H1 (cell line): ENCODE data around the gene DHRS2. TPM values are rescaled to one million over a fixed set of nuclear protein-coding genes. Genes with fewer than 3 reads are reported as not detected.

Experiments
- CTCF ChIA-PET: fragments of 300-600 bp; sonication (Branson Sonifier 250); formaldehyde crosslinking; loops from one replicate; lab custom pipeline; 2021; ENCODE audit not compliant: partially characterized antibody; lab: Charles Lee
- POLR2A ChIA-PET: fragments of 300-600 bp; sonication (Branson Sonifier 250); formaldehyde crosslinking; loops from one replicate; lab custom pipeline; 2021; ENCODE audit warnings: inconsistent platforms; ENCODE audit not compliant: partially characterized antibody; lab: Charles Lee
- DNase-seq, 2 experiments: peaks; one replicate each; pipeline versions ENCODE4 v3.0.0 to v3.0.0-alpha.2; 2010 to 2022; ENCODE audit warnings: low spot score in 2 of 2, low read depth in 1 of 2, mixed read lengths in 1 of 2
- FAIRE-seq: peaks from 2 replicates; lab custom pipeline; 2011; peaks lifted over from hg19 to GRCh38; lab: Jason Lieb, UNC
- H2AFZ ChIP-seq: 2 replicates; pipeline ENCODE4 v1.8.1; 2012; ENCODE audit warnings: low read length, inconsistent platforms
- H2AK5ac ChIP-seq: 2 replicates; pipeline ENCODE4 v1.6.1; 2013; ENCODE audit warnings: low read depth, low read length
- H2BK120ac ChIP-seq: replicated peaks from 2 replicates; pipeline ENCODE3; 2013; ENCODE audit warnings: low read depth, low read length, inconsistent platforms
- H2BK12ac ChIP-seq: 2 replicates; pipeline ENCODE4 v1.6.1; 2013; ENCODE audit warnings: low read depth, low read length
- H2BK15ac ChIP-seq: 2 replicates; pipeline ENCODE4 v1.6.1; 2013; ENCODE audit warnings: low read length
- H2BK20ac ChIP-seq: 2 replicates; pipeline ENCODE4 v1.6.1; 2013; ENCODE audit warnings: low read length
- H2BK5ac ChIP-seq: 2 replicates; pipeline ENCODE4 v1.6.1; 2013; ENCODE audit warnings: low read depth, low read length
- H3K14ac ChIP-seq: 2 replicates; pipeline ENCODE4 v1.6.1; 2013; ENCODE audit warnings: inconsistent platforms; ENCODE audit not compliant: insufficient read length
- H3K18ac ChIP-seq: 2 replicates; pipeline ENCODE4 v1.6.1; 2013; ENCODE audit warnings: low read length; ENCODE audit errors: extremely low read depth
- H3K23ac ChIP-seq: 2 replicates; pipeline ENCODE4 v1.6.1; 2013; ENCODE audit warnings: inconsistent platforms; ENCODE audit not compliant: insufficient read length
- H3K23me2 ChIP-seq: 2 replicates; pipeline ENCODE4 v1.6.1; 2013; ENCODE audit warnings: low read depth, low read length
- H3K27ac ChIP-seq: 2 replicates; pipeline ENCODE4 v1.6.1; 2011; ENCODE audit warnings: low read depth, low read length, inconsistent platforms
- H3K27me3 ChIP-seq, 4 experiments: replicated peaks in 1 of 4; 1 replicate in 1 of 4; 2 replicates in 3 of 4; pipeline versions ENCODE4 v1.6.1 to v1.8.1; 2011 to 2013; ENCODE audit warnings: low read length in 3 of 4, mild to moderate bottlenecking in 3 of 4, inconsistent platforms in 2 of 4, mixed read lengths in 2 of 4, moderate library complexity in 1 of 4; ENCODE audit not compliant: control insufficient read depth in 3 of 4, insufficient read depth in 3 of 4; ENCODE audit errors: extremely low read depth in 1 of 4
- H3K36me3 ChIP-seq, 4 experiments: 2 replicates each; pipeline versions ENCODE4 v1.6.1 to v1.8.1; 2011 to 2013; ENCODE audit warnings: mild to moderate bottlenecking in 4 of 4, low read length in 3 of 4, moderate library complexity in 2 of 4, control low read depth in 1 of 4, inconsistent platforms in 1 of 4; ENCODE audit not compliant: insufficient read depth in 4 of 4, control insufficient read depth in 2 of 4
- H3K4ac ChIP-seq: replicated peaks from 2 replicates; pipeline ENCODE3; 2013; ENCODE audit warnings: low read length, low read depth, mixed read lengths, inconsistent platforms; ENCODE audit not compliant: insufficient read length
- H3K4me1 ChIP-seq, 4 experiments: replicated peaks in 1 of 4; 1 replicate in 1 of 4; 2 replicates in 3 of 4; pipeline versions ENCODE4 v1.6.1 to v1.8.1; 2011 to 2013; ENCODE audit warnings: low read length in 3 of 4, inconsistent platforms in 2 of 4, mixed read lengths in 1 of 4; ENCODE audit not compliant: insufficient read depth in 4 of 4, control insufficient read depth in 3 of 4
- H3K4me2 ChIP-seq, 2 experiments: 2 replicates each; pipeline versions ENCODE4 v1.6.1 to v1.8.1; 2011 to 2013; ENCODE audit warnings: low read depth in 2 of 2, low read length in 2 of 2, control low read depth in 1 of 2, inconsistent platforms in 1 of 2, mild to moderate bottlenecking in 1 of 2; ENCODE audit not compliant: insufficient read depth in 1 of 2
- H3K4me3 ChIP-seq, 4 experiments: fragments of 200-600, 300-600 bp in 1 of 4; sonication (generic), shearing (Covaris generic), sonication (Bioruptor Twin) in 1 of 4; 2 replicates each; pipeline versions ENCODE4 v1.5.1 to v1.8.1; 2011 to 2016; ENCODE audit warnings: low read length in 4 of 4, low read depth in 3 of 4, control low read depth in 2 of 4, inconsistent platforms in 2 of 4, mild to moderate bottlenecking in 2 of 4, mixed read lengths in 1 of 4, moderate library complexity in 1 of 4; ENCODE audit not compliant: insufficient read depth in 2 of 4; ENCODE audit errors: extremely low read depth in 1 of 4
- H3K56ac ChIP-seq: replicated peaks from 2 replicates; pipeline ENCODE3; 2013; ENCODE audit warnings: low read depth, mild to moderate bottlenecking, mixed read lengths, low read length, inconsistent platforms; ENCODE audit not compliant: insufficient read length
- H3K79me1 ChIP-seq: 2 replicates; pipeline ENCODE4 v1.6.1; 2013; ENCODE audit warnings: low read depth, low read length, control low read depth
- H3K79me2 ChIP-seq, 2 experiments: 2 replicates each; pipeline versions ENCODE4 v1.6.1 to v1.8.1; 2012 to 2013; ENCODE audit warnings: low read length in 2 of 2, mild to moderate bottlenecking in 2 of 2, inconsistent platforms in 1 of 2; ENCODE audit not compliant: insufficient read depth in 2 of 2, control insufficient read depth in 1 of 2
- H3K9ac ChIP-seq, 4 experiments: replicated peaks in 1 of 4; 1 replicate in 1 of 4; 2 replicates in 3 of 4; pipeline versions ENCODE4 v1.6.1 to v1.8.1; 2011 to 2013; ENCODE audit warnings: low read depth in 3 of 4, low read length in 3 of 4, control low read depth in 2 of 4, mild to moderate bottlenecking in 2 of 4, moderate library complexity in 2 of 4, inconsistent platforms in 1 of 4; ENCODE audit errors: extremely low read depth in 1 of 4
- H3K9me3 ChIP-seq, 2 experiments: 2 replicates each; pipeline versions ENCODE4 v1.6.1 to v1.8.1; 2012 to 2013; ENCODE audit warnings: mild to moderate bottlenecking in 2 of 2, moderate library complexity in 2 of 2, control low read depth in 1 of 2, inconsistent platforms in 1 of 2, low read depth in 1 of 2, low read length in 1 of 2, mixed read lengths in 1 of 2; ENCODE audit not compliant: insufficient read depth in 2 of 2
- H4K20me1 ChIP-seq, 2 experiments: replicated peaks in 1 of 2; 2 replicates each; pipeline versions ENCODE3 to v1.8.1; 2011 to 2013; ENCODE audit warnings: inconsistent platforms in 2 of 2, low read length in 2 of 2, mild to moderate bottlenecking in 1 of 2; ENCODE audit not compliant: insufficient read depth in 2 of 2, control insufficient read depth in 1 of 2
- H4K5ac ChIP-seq: 2 replicates; pipeline ENCODE4 v1.6.1; 2013; ENCODE audit warnings: low read length, low read depth, mixed read lengths, inconsistent platforms; ENCODE audit not compliant: insufficient read length
- H4K8ac ChIP-seq: 2 replicates; pipeline ENCODE4 v1.8.0; 2013; ENCODE audit warnings: mild to moderate bottlenecking, moderate library complexity, low read length, inconsistent platforms; ENCODE audit not compliant: insufficient read depth; ENCODE audit errors: extremely low read depth
- H4K91ac ChIP-seq: replicated peaks from 2 replicates; pipeline ENCODE3; 2013; ENCODE audit warnings: low read length, mixed read lengths, inconsistent platforms; ENCODE audit not compliant: insufficient read length
- ASH2L ChIP-seq: fragments of 200-600, 300-600 bp; sonication (generic); IDR thresholded peaks from one replicate; pipeline ENCODE4 v1.7.1; 2017; ENCODE audit warnings: low read length
- BACH1 ChIP-seq: IDR thresholded peaks from 2 replicates; pipeline ENCODE4 v1.6.1; 2012; ENCODE audit warnings: low read length, improper control_type of control experiment
- CEBPB ChIP-seq: IDR thresholded peaks from 2 replicates; pipeline ENCODE4 v1.6.1; 2012; ENCODE audit warnings: low read depth, low read length
- EP300 ChIP-seq, 2 experiments: IDR thresholded peaks; 1 replicate in 1 of 2; 2 replicates in 1 of 2; pipeline ENCODE4 v1.6.1; 2011 to 2012; ENCODE audit warnings: low read depth in 2 of 2, low read length in 2 of 2, mild to moderate bottlenecking in 2 of 2, borderline replicate concordance in 1 of 2, inconsistent platforms in 1 of 2, moderate library complexity in 1 of 2
- HDAC2 ChIP-seq, 2 experiments: fragments of 300-600 bp in 1 of 2; sonication (generic) in 1 of 2; IDR thresholded peaks; 2 replicates each; pipeline ENCODE4 v1.6.1; 2011 to 2012; ENCODE audit warnings: low read depth in 2 of 2, low read length in 2 of 2, mild to moderate bottlenecking in 2 of 2, moderate library complexity in 2 of 2, borderline replicate concordance in 1 of 2, inconsistent platforms in 1 of 2
- KDM5A ChIP-seq: fragments of 200-600 bp; IDR thresholded peaks from 2 replicates; pipeline ENCODE4 v1.7.1; 2012; ENCODE audit warnings: mild to moderate bottlenecking, low read length, inconsistent platforms, mixed read lengths
- SIX5 ChIP-seq: IDR thresholded peaks from 2 replicates; pipeline ENCODE4 v1.6.1; 2011; ENCODE audit warnings: mild to moderate bottlenecking, low read depth, low read length
- SP4 ChIP-seq: IDR thresholded peaks from 2 replicates; pipeline ENCODE4 v1.6.1; 2012; ENCODE audit warnings: low read length, inconsistent platforms
- TAF7 ChIP-seq: optimal IDR thresholded peaks from 2 replicates; pipeline ENCODE3; 2011; ENCODE audit warnings: low read depth, mild to moderate bottlenecking, inconsistent platforms, low read length, moderate library complexity, borderline replicate concordance
- WGBS, 2 experiments: shearing (Covaris generic) in 1 of 2; methylation state at CpG; one replicate each; pipeline versions ENCODE4 v1.1.6 to v1.1.7; 2013 to 2015; ENCODE audit warnings: low lambda C conversion rate in 2 of 2, mixed read lengths in 2 of 2, inconsistent platforms in 1 of 2, low coverage in 1 of 2, missing lambda C conversion rate in 1 of 2; ENCODE audit not compliant: insufficient replicate concordance in 2 of 2, insufficient coverage in 1 of 2, insufficient read length in 1 of 2; ENCODE audit errors: extremely low coverage in 1 of 2, missing lambda C conversion rate in 1 of 2; 5-methylcytosine and 5-hydroxymethylcytosine counted together
- polyA plus RNA-seq, 7 experiments: library from polyadenylated mRNA; depleted of rRNA in 3 of 7; stranded (reverse) in 5 of 7; unstranded in 2 of 7; fragments of >200 nt in 5 of 7; fragments of 200-250 nt in 2 of 7; gene quantifications; 1 replicate in 5 of 7; 2 replicates in 1 of 7; 4 replicates in 1 of 7; pipeline versions ENCODE4 v1.2.1 to v1.2.3, GENCODE V29; 2011 to 2013; ENCODE audit warnings: missing spikeins in 2 of 7, mixed read lengths in 2 of 7
- total RNA-seq: library from RNA; stranded (reverse); fragmentation: NEBNext Ultra II Directional; extraction: Animal tissue kit (Norgen Biotek cat#: 25700); gene quantifications from 2 replicates; pipeline ENCODE4 v1.2.1, GENCODE V29; 2021

The DHRS2 gene
- total and polyA plus RNA-seq, 2 of the 8 experiments (the other 6 are each of a cell fraction or from before 2014, with no cell fraction given), result 1.1 to 3.5 TPM

DNA sequence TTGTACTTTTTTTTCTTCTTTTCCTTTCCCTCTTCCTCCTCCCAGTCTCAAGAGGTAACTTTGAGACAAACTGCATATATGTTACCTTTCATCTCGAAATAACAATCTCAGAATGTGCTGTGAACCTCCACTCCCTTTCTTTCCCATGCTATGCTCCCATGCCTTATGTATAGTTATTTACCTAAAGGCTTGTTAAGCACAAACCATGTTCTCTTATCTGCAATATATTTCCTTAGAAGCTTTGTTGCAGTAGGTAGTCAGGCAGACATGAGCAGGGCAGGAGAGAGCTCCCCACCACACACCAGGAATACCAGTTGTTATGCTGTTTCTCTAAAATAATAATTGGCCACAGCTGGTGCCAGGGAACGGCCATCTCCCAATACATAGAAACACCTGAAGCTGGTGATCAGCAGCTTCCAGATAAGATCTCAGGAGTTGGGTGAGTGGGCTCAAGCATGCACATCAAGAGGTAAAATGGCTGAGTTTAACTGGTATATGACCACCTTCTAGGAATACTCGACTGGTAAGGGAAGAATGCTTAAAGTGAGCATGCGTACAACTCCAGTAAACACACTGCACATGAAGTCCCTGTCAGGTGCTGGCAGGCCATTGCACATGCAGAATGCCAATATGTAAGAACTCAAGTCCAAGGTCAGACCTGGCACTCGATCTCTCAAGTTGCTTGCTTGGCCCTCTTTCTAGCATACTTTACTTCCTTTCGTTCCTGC lies 14.8 kb upstream of the DHRS2 start:
- Histone ChIP-seq H3K27ac (no peak overlapping the region), H2BK15ac (no peak overlapping the region), H3K9ac (no peak overlapping the region), H3K14ac (no peak overlapping the region), H4K20me1 (no peaks in the 10 kb centered on the region), H2BK120ac (no peak overlapping the region), H3K9me3 (peaks cover 33 to 36% of the 10 kb centered on the region in 2 experiments), H3K79me2 (no peaks in the 10 kb centered on the region), H3K4me3 (no peak overlapping the region), H3K4ac (no peak overlapping the region), H3K18ac (no peak overlapping the region), H2BK5ac (no peak overlapping the region), H2AFZ (no peak overlapping the region), H3K56ac (no peak overlapping the region), H4K91ac (no peak overlapping the region), H3K27me3 (no peaks in the 10 kb centered on the region), H4K5ac (no peak overlapping the region), H3K23ac (no peak overlapping the region), H3K4me1 (no peaks in the 10 kb centered on the region), H3K36me3 (no peaks in the 10 kb centered on the region), H3K23me2 (no peaks in the 10 kb centered on the region), H3K79me1 (no peaks in the 10 kb centered on the region), H2AK5ac (no peak overlapping the region), H3K4me2 (no peak overlapping the region), H2BK12ac (no peak overlapping the region), H4K8ac (no peak overlapping the region), H2BK20ac (no peak overlapping the region)
- DNase-seq (no peak), FAIRE-seq (no peak)
- WGBS, 2 experiments, result 66% methylated on average over 6 of the region's 6 CpGs; no CpG with 5 or more reads in 1 of the 2 experiments
- TF ChIP-seq ASH2L (no peak), SIX5 (no peak), KDM5A (no peak), TAF7 (no peak), HDAC2 (IDR thresholded peaks at IDR 0.05; ENCODE audit: borderline replicate concordance in 1 of 2, low read depth in 2 of 2, low read length in 2 of 2) (no peak), BACH1 (no peak), CEBPB (no peak), EP300 (IDR thresholded peaks at IDR 0.05; ENCODE audit: borderline replicate concordance in 1 of 2, low read depth in 2 of 2, low read length in 2 of 2) (no peak), SP4 (no peak)
- ChIA-PET POLR2A (no interaction called here), CTCF (interaction anchor here (1.4 to 6.5 kb wide), 2 partner anchors 10 to 18 kb away, joined by 3 to 36 read pairs; no protein-coding TSS in a partner anchor)
